ENCODE results near the gene OTOGL. TPM values are rescaled to one million over a fixed set of nuclear protein-coding genes. Genes with fewer than 3 reads are reported as not detected.

The OTOGL gene
- total and polyA plus RNA-seq, 9 donors = 0.05 to 0.26 (median 0.12) TPM; not detected in 2

- intact Hi-C loops (cut with DNase I) = loop anchor here in 3 of 4 donors (5.0 to 10.0 kb wide), 2 partner anchors 292 to 634 kb away; no protein-coding TSS in a partner anchor
- no peak overlapping the region for H3K4me3 ChIP-seq
- no peaks in the 10 kb centered on the region for H3K9me3 ChIP-seq
- no peak overlapping the region for H3K27ac ChIP-seq
- DNase-seq = no peak
- H3K27me3 ChIP-seq = no peaks in the 10 kb centered on the region
- no peaks in the 10 kb centered on the region for H3K36me3 ChIP-seq
- TF ChIP-seq POLR2A (IDR thresholded peaks at IDR 0.05) = no peak
- TF ChIP-seq EP300 (IDR thresholded peaks at IDR 0.05) = no peak
- TF ChIP-seq CTCF (IDR thresholded peaks at IDR 0.05) = no peak
- H3K4me1 ChIP-seq (ENCODE audit: insufficient read depth) = peaks cover 2% of the 10 kb centered on the region
Observed at GRCh38 chr12:80189241-80189640, 89.9 kb downstream of the OTOGL start.

- no peaks in the 10 kb centered on the region for H3K36me3 ChIP-seq
- DNase-seq = no peak
- H3K4me3 ChIP-seq = no peak overlapping the region
- 19 to 33% (median 29%) methylated on average over 4 of the region's 4 CpGs for WGBS, 3 donors
- no peaks in the 10 kb centered on the region for H3K27me3 ChIP-seq
- H3K9me3 ChIP-seq = no peaks in the 10 kb centered on the region
- intact Hi-C loops (cut with DNase I) = no loop called here
- H3K27ac ChIP-seq = no peak overlapping the region
- TF ChIP-seq POLR2A (IDR thresholded peaks at IDR 0.05) = no peak
- peaks cover 2% of the 10 kb centered on the region for H3K4me1 ChIP-seq (ENCODE audit: insufficient read depth)
Observed at GRCh38 chr12:80190001-80190400, 90.7 kb downstream of the OTOGL start.

- 83 to 85% (median 84%) methylated on average over 3 of the region's 3 CpGs for WGBS, 3 donors
- Histone ChIP-seq H3K4me3 (no peak overlapping the region), H3K27me3 (no peaks in the 10 kb centered on the region), H3K27ac (no peak overlapping the region), H3K36me3 (no peaks in the 10 kb centered on the region), H3K4me1 (ENCODE audit: insufficient read depth) (no peaks in the 10 kb centered on the region), H3K9me3 (no peaks in the 10 kb centered on the region)
- intact Hi-C loops (cut with DNase I) = no loop called here
- no peak for DNase-seq
- TF ChIP-seq CTCF (IDR thresholded peaks at IDR 0.05) (no peak), EP300 (IDR thresholded peaks at IDR 0.05) (no peak), POLR2A (IDR thresholded peaks at IDR 0.05) (no peak)
Observed at GRCh38 chr12:80192087-80192486, 92.8 kb downstream of the OTOGL start.

GRCh38 chr12:80193865-80194264 lies 94.5 kb downstream of the OTOGL start:
- 51 to 61% (median 54%) methylated on average over 4 of the region's 4 CpGs for WGBS, 3 donors
- H3K27ac ChIP-seq = no peak overlapping the region
- no peaks in the 10 kb centered on the region for H3K36me3 ChIP-seq
- no peaks in the 10 kb centered on the region for H3K9me3 ChIP-seq
- intact Hi-C loops (cut with DNase I) = no loop called here
- TF ChIP-seq EP300 (IDR thresholded peaks at IDR 0.05) = no peak
- no peak for TF ChIP-seq CTCF (IDR thresholded peaks at IDR 0.05)
- no peak for TF ChIP-seq POLR2A (IDR thresholded peaks at IDR 0.05)
- DNase-seq = no peak
- no peaks in the 10 kb centered on the region for H3K4me1 ChIP-seq (ENCODE audit: insufficient read depth)
- H3K27me3 ChIP-seq = no peaks in the 10 kb centered on the region
- H3K4me3 ChIP-seq = no peak overlapping the region

GRCh38 chr12:80195074-80195726 lies 95.9 kb downstream of the OTOGL start:
- TF ChIP-seq CTCF (IDR thresholded peaks at IDR 0.05) = peak in 1 of 3 donors; percentile 33
- no peak for TF ChIP-seq POLR2A (IDR thresholded peaks at IDR 0.05)
- TF ChIP-seq EP300 (IDR thresholded peaks at IDR 0.05) = no peak
- 0 to 3% (median 2%) methylated on average over 1 of the region's 1 CpG for WGBS, 3 donors
- no peaks in the 10 kb centered on the region for H3K27me3 ChIP-seq
- no peaks in the 10 kb centered on the region for H3K36me3 ChIP-seq
- H3K4me1 ChIP-seq (ENCODE audit: insufficient read depth) = no peaks in the 10 kb centered on the region
- no peak overlapping the region for H3K4me3 ChIP-seq
- H3K9me3 ChIP-seq = no peaks in the 10 kb centered on the region
- no peak for DNase-seq
- intact Hi-C loops (cut with DNase I) = loop anchor here in 1 of 4 donors (5.0 kb wide), 1 partner anchor 77 kb away; no protein-coding TSS in a partner anchor
- H3K27ac ChIP-seq = no peak overlapping the region

All from ovary (tissue), 9 donors.